HG03175 (cell line): Measurements from ENCODE around the gene NABP2.
"Not testable (repeated sequence)": the region's sequence is repeated elsewhere in the genome, so short reads cannot be mapped to it uniquely, and the experiment has no call there.

Source experiments
- ATAC-seq: cut with Tn5 transposase; IDR thresholded peaks from one replicate; pipeline ENCODE4 v1.9.1; 2021; ENCODE audit warnings: mild to moderate bottlenecking, moderate library complexity; ENCODE audit not compliant: unreplicated experiment

NABP2 gene

DNA sequence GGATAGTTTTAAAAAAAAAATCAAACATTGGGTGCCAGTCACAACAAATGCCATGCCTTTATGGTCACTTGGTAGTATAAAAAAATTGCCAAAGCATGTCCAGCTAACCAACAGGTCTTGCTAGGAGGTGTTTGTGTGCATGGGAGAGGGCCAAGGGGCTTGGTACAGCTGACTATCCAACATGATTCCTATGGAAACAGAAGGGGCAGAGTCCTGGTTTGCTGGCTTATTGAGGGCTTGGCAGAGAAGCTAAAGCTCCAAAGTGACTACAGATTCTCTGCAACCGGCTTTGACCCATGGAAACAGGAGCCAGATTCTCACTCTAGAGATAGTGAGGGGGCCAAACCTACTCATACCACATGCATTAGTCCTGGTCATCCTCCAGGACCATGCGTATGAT lies 48.3 kb downstream of the NABP2 start:
- ATAC-seq = not testable (repeated sequence)

DNA sequence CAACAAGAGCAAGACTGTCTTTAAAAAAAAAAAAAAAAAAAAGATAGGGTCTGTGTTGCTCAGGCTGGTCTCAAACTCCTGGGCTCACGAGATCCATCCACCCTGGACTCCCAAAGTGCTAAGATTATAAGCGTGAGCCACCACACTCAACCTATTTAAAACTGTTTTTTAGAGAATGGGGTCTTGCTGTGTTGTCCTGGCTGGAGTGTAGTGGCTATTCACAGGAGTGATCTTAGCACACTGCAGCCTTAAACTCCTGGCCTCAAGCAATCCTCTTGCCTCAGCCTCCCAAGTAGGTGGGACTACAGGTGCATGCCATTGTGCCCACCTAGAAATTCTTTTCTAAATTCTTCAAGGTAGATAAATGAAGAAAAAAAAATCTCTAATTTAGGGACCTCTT lies 50.2 kb downstream of the NABP2 start:
- no peak for ATAC-seq

DNA sequence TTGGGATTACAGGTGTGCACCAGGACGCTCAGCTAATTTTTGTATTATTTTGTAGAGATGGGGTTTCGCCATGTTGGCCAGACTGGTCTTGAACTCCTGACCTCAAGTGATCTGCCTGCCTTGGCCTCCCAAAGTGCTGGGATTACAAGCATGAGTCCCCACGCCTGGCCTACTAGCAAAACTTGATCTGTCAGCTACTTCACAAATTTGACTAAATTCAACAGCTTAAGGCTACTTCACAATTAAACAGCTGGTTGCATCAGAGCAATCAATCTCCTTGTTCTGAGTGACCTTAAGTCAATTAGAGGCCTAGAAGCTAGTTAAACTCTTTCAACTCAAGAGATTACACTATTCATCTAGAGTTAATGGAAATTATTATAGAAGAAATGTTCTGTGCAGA lies 54.8 kb downstream of the NABP2 start:
- no peak for ATAC-seq
